GM18951 (cell line): ENCODE data around the gene VWA3A.
"Not testable (repeated sequence)": the region's sequence is repeated elsewhere in the genome, so short reads cannot be mapped to it uniquely, and the experiment has no call there.

Experiments
- POLR2A ChIP-seq: IDR thresholded peaks from 4 replicates; pipeline ENCODE4 v1.6.1; 2011; ENCODE audit warnings: mild to moderate bottlenecking; ENCODE audit not compliant: insufficient read length, insufficient read depth; ENCODE audit errors: extremely low read depth
- in situ Hi-C: fragments of 300-500 bp; cut with MboI; formaldehyde crosslinking; loops from one replicate; pipeline ENCODE4 v1.12.0; 2022; ENCODE audit warnings: low sequenced_read_pairs, mixed read lengths, inconsistent platforms; ENCODE audit not compliant: unreplicated experiment

The VWA3A gene

DNA sequence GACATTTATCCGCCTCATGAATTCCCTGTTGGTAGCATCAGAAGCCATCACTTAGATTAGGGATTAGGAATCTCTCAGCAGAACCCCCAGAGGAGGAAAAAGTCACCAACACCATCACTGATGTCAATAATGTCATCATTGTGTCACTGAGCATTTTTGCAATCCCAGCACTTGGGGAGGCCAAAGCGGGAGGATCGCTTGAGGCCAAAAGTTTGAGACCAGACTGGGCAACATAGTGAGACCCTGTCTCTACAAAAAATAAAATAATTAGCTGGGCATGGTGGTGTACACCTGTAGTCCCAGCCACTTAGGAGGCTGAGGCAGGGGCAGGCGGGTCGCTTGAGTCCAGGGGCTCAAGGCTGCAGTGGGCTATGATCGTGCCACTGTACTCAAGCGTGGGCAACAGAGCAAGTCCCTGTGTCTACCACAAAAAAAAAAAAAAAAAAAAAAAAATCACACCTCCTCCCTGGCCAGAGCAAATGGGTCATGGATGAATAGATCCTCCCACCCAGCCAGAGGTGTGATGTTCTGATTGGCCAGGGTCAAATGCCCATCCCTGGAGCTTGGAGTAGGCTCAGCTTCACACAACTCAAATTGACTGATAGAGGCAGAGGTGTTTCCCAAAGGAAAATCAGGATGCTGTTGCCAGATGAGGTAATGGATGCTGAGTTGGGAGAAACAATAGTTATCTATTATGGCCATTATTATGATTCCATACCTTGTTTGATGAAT, 31.6 kb downstream of the VWA3A start:
- in situ Hi-C loops = no loop called here
- no peak for TF ChIP-seq POLR2A

GRCh38 chr16:22124583-22125284, 32.4 kb downstream of the VWA3A start:
- no peak for TF ChIP-seq POLR2A
- in situ Hi-C loops = no loop called here

DNA sequence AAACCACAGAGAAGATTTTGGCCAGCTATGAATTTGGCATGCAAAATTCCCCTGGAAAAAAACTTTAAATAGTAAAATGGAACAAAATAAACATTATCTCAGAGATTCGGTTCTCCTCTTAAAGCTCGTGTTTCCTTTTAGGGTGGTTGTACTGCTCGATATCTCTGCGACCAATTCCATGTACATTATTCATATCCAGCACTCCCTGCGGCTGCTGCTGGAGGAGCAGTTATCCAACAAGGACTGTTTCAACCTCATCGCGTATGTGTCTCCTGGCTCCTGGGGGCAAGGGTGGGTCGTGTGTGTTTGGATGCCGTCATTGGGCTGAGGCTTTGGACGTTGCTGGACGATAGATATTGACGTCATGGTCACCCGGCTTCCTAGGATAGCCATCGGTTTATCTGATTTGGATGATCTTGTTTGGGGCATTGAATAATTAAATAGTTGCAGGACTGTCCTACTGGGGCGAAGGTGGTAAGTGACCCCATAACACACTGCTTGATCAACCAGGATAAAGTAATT, 33.8 kb downstream of the VWA3A start:
- in situ Hi-C loops = no loop called here
- no peak for TF ChIP-seq POLR2A

GRCh38 chr16:22128537-22128936, 36.2 kb downstream of the VWA3A start:
- in situ Hi-C loops = not testable (repeated sequence)

DNA sequence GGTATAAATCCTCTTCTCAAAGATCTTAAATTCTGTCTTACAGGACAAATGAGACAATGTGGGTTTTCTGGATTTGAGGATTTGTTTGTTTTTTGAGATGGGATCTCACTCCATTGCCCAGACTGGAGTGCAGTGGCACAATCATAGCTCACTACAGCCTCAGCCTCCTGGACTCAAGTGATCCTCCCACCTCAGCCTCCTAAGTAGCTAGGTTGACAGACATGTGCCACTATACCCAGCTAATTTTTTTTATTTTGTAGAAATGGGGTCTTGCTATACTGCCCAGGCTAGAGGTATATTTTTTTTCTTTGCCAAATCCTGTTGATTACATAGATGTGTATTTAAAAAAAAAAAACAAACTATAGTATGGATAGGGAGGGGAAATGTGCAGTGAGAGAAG, 38.2 kb downstream of the VWA3A start:
- TF ChIP-seq POLR2A = no peak
- in situ Hi-C loops = no loop called here

DNA sequence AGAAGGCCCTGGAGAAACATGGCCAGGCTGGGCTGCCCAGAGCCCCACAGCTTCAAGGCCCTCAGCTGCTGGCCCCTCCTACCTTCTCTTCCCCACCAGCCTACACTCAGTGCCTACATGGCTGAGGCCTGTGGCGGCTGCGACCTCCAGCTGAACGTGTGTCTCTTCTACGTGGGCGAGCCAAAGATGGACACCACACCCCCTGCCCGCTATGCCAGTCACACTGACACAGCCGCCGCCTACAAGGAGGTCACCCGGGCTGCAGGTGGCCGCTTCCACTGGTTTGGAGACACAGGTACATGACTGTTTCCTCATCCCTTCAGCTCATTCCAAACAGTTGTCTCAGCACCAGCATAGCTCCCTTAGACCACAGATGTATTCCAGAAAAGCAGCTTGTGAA, 40.5 kb downstream of the VWA3A start:
- no peak for TF ChIP-seq POLR2A
- in situ Hi-C loops = no loop called here

- no peak for TF ChIP-seq POLR2A
- in situ Hi-C loops = no loop called here
These were observed 46.1 kb downstream of the VWA3A start for GRCh38 chr16:22138482-22138881.

DNA sequence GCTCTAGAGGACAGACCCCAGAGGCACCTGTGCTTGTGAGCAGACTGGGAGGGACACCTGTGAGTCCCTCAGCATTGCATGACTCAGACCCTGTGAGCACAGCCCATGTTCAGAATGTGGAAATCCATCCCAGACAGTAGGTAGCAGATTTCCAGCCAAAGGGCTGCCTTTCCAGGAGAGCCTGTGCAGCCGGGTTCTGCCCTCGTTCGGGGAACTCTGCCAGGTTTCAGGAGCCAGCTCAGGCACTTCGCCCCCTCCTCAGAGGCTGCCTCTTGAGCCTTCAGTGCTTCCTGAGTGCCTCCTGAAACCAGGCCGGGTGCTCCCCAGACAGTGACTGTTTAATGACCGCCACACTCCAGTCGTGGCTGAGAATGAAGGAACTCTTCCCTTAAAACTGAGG, 46.7 kb downstream of the VWA3A start:
- in situ Hi-C loops = no loop called here
- no peak for TF ChIP-seq POLR2A

DNA sequence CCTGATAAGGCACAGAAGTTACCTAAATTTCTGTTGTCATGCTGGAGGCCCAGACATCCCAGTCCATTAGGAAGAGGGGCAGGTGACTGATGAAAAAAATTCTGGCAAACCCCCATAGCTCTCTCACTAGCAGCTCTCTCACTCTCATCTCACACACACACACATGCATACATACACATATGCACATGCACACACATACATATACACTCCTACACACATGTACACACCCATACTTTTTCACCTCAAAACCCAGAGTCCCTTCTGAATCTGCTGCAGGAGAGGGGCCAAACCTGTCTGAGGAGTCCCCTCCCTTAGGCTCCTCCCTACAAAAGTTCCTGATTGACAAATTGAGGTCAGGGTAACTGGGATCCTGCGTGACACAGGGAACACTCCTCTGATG, 47.4 kb downstream of the VWA3A start:
- in situ Hi-C loops = no loop called here

GRCh38 chr16:22141767-22142166, 49.4 kb downstream of the VWA3A start:
- in situ Hi-C loops = no loop called here
- TF ChIP-seq POLR2A = no peak

More for the DNA sequence above, 47.4 kb downstream of the VWA3A start:
- TF ChIP-seq POLR2A = no peak

- no peak for TF ChIP-seq POLR2A
- in situ Hi-C loops = no loop called here
These were observed 52.2 kb downstream of the VWA3A start for GRCh38 chr16:22144520-22144919.

DNA sequence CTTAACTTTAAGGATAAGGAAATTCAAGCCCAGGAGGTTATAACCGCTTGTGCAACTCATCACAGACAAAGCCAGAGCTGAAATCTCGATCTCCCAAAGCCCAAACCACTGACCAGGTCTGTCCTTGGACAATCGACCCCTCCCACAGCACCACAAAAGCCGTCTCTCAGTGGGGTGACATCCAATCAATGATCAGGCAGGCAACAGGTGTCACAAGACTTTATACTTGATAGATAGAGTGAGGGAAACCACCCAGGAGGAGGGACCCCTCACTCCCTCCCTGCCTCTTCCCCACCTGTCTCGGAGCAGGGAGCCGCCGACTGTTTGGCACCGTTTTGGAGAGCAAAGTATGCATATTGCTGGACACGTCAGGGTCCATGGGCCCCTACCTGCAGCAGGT, 55.5 kb downstream of the VWA3A start:
- TF ChIP-seq POLR2A = no peak
- in situ Hi-C loops = no loop called here

DNA sequence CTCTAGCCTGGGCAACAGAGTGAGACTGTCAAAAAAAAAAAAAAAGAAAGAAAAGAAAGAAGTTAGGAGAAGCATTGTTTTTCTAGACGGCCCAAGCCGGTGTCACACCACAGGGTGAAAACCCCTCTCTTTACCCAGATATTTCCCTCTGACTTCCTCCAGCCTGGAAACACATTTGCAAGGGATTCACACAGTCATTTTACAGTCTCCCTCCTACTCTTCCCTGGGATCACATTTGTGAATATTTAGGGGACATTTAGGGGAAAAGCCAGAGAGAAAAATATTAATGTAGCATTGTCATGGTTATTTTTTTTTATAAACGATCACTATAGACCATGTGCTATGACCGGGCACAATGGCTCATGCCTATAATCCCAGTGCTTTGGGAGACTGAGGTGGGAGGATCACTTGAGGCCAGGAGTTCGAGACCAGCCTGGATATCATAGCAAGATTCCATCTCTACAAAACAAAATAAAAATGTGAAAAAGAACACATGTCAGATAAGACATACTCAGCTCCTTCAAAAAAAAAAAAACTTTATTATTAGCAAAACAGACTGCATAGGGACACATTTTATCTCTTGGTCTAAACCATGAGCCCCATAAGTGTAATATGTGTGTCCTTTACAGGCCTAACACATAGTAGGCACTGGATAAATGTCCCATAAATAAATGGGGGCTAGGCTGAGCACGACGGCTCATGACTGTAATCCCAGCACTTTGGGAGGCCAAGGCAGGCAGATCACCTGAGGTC, 59.1 kb downstream of the VWA3A start:
- no peak for TF ChIP-seq POLR2A
- in situ Hi-C loops = no loop called here
